Stimulated activated effector memory CD8-positive, alpha-beta T cell treated with anti-CD3 and anti-CD28 coated beads, Interleukin-12 subunit alpha, Interleukin-12 subunit beta, amount 100 ng/mL, for 72 hours (primary cell): ENCODE data around the gene SOCS2.

Experiments
- ATAC-seq: fragments of 150-1000 bp; cut with Tn5 transposase; 2 replicates; pipeline ENCODE4 v1.10.0; 2021
- DNase-seq, 2 donors: peaks; one replicate each; pipeline ENCODE4 v3.0.0; 2021 to 2022; ENCODE audit warnings: low spot score in 2 of 2
- H3K27ac Mint-ChIP-seq: one replicate; pipeline ENCODE4 v1.8.0; 2022; ENCODE audit warnings: mild to moderate bottlenecking, mixed read lengths
- H3K36me3 Mint-ChIP-seq: one replicate; pipeline ENCODE4 v1.8.0; 2022; ENCODE audit warnings: mild to moderate bottlenecking, mixed read lengths
- H3K4me1 Mint-ChIP-seq: one replicate; pipeline ENCODE4 v1.8.0; 2022; ENCODE audit warnings: mixed read lengths
- H3K4me3 Mint-ChIP-seq: one replicate; pipeline ENCODE4 v1.8.0; 2022; ENCODE audit warnings: mild to moderate bottlenecking, mixed read lengths
- H3K9me3 Mint-ChIP-seq: one replicate; pipeline ENCODE4 v1.8.0; 2022; ENCODE audit warnings: mixed read lengths

SOCS2 gene

GRCh38 chr12:93626160-93626559, 53.7 kb downstream of the SOCS2 start:
- Mint-ChIP-seq H3K9me3 (no peaks in the 10 kb centered on the region), H3K4me1 (peaks cover 8% of the 10 kb centered on the region), H3K36me3 (no peaks in the 10 kb centered on the region), H3K4me3 (no peak overlapping the region), H3K27ac (no peak overlapping the region)
- DNase-seq (no peak), ATAC-seq (no peak)
